ENCODE measurements around the gene KLK15.
A peak's percentile ranks its signal among the peaks of the same experiment; 100 is the strongest.

The KLK15 gene

GRCh38 chr19:50857366-50857765 lies 24.0 kb upstream of the KLK15 start:
- H3K27ac Mint-ChIP-seq = no peak overlapping the region
- H3K4me3 Mint-ChIP-seq = no peak overlapping the region
- H3K9me3 Mint-ChIP-seq = no peaks in the 10 kb centered on the region
- H3K4me1 Mint-ChIP-seq = no peaks in the 10 kb centered on the region
- peaks cover 1% of the 10 kb centered on the region for H3K36me3 Mint-ChIP-seq
- H3K27me3 Mint-ChIP-seq = peaks cover 44% of the 10 kb centered on the region

DNA sequence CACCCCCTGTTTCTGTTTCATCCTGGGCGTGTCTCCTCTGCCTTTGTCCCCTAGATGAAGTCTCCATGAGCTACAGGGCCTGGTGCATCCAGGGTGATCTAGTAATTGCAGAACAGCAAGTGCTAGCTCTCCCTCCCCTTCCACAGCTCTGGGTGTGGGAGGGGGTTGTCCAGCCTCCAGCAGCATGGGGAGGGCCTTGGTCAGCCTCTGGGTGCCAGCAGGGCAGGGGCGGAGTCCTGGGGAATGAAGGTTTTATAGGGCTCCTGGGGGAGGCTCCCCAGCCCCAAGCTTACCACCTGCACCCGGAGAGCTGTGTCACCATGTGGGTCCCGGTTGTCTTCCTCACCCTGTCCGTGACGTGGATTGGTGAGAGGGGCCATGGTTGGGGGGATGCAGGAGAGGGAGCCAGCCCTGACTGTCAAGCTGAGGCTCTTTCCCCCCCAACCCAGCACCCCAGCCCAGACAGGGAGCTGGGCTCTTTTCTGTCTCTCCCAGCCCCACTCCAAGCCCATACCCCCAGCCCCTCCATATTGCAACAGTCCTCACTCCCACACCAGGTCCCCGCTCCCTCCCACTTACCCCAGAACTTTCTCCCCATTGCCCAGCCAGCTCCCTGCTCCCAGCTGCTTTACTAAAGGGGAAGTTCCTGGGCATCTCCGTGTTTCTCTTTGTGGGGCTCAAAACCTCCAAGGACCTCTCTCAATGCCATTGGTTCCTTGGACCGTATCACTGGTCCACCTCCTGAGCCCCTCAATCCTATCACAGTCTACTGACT lies 21.4 kb upstream of the KLK15 start, which contains the start of gene KLK3:
Gene KLK3 (plus strand): TSS at position 280 of the 775 bp plus-strand sequence. CDS start 41 bp downstream, at position 321.
- Mint-ChIP-seq H3K4me3 (no peak within 1 kb of the TSS), H3K27me3 (peaks cover 46% of the 10 kb centered on the region), H3K36me3 (no peaks in the 10 kb centered on the region), H3K27ac (no peak within 1 kb of the TSS), H3K9me3 (no peaks in the 10 kb centered on the region), H3K4me1 (no peaks in the 10 kb centered on the region)

- Mint-ChIP-seq H3K27ac (no peak overlapping the region), H3K4me3 (no peak overlapping the region), H3K27me3 (peaks cover 41% of the 10 kb centered on the region), H3K9me3 (no peaks in the 10 kb centered on the region), H3K36me3 (no peaks in the 10 kb centered on the region), H3K4me1 (no peaks in the 10 kb centered on the region)
Observed at GRCh38 chr19:50851620-50852019, 18.2 kb upstream of the KLK15 start.

DNA sequence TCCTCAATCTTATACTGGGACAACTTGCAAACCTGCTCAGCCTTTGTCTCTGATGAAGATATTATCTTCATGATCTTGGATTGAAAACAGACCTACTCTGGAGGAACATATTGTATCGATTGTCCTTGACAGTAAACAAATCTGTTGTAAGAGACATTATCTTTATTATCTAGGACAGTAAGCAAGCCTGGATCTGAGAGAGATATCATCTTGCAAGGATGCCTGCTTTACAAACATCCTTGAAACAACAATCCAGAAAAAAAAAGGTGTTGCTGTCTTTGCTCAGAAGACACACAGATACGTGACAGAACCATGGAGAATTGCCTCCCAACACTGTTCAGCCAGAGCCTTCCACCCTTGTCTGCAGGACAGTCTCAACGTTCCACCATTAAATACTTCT lies 17.4 kb upstream of the KLK15 start:
- Mint-ChIP-seq H3K27ac (no peak overlapping the region), H3K4me3 (no peak overlapping the region), H3K9me3 (no peaks in the 10 kb centered on the region), H3K36me3 (no peaks in the 10 kb centered on the region), H3K4me1 (no peaks in the 10 kb centered on the region), H3K27me3 (peaks cover 36% of the 10 kb centered on the region)

- no peaks in the 10 kb centered on the region for H3K4me1 Mint-ChIP-seq
- H3K27me3 Mint-ChIP-seq = peaks cover 24% of the 10 kb centered on the region
- H3K4me3 Mint-ChIP-seq = no peak overlapping the region
- peaks cover 13% of the 10 kb centered on the region for H3K9me3 Mint-ChIP-seq
- no peaks in the 10 kb centered on the region for H3K36me3 Mint-ChIP-seq
- no peak overlapping the region for H3K27ac Mint-ChIP-seq
Observed at GRCh38 chr19:50844296-50844935, 11.0 kb upstream of the KLK15 start.

- H3K4me3 Mint-ChIP-seq = no peak overlapping the region
- H3K9me3 Mint-ChIP-seq = peaks cover 13% of the 10 kb centered on the region
- H3K36me3 Mint-ChIP-seq = no peaks in the 10 kb centered on the region
- H3K27ac Mint-ChIP-seq = no peak overlapping the region
- no peaks in the 10 kb centered on the region for H3K4me1 Mint-ChIP-seq
- H3K27me3 Mint-ChIP-seq = peaks cover 21% of the 10 kb centered on the region
Observed at GRCh38 chr19:50843701-50844221, 10.4 kb upstream of the KLK15 start.

DNA sequence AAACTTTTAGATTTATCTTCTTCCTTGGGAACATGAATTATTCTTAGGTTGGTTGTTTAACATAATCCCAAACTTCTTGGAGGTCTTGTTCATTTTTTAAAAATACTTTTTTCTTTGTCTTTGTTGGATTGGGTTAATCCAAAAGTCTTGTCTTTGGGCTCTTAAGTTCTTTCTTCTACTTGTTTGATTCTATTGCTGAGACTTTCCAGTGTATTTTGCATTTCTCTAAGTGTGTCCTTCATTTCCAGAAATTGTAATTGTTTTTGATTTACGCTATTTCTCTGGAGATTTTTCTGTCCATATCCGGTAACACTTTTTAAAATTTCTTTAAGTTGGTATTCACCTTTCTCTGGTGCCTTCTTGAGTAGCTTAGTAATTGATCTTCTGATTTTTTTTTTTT lies 9.8 kb upstream of the KLK15 start:
- Mint-ChIP-seq H3K9me3 (peaks cover 13% of the 10 kb centered on the region), H3K27me3 (peaks cover 18% of the 10 kb centered on the region), H3K36me3 (no peaks in the 10 kb centered on the region), H3K4me1 (no peaks in the 10 kb centered on the region), H3K27ac (peak overlapping the region; percentile 14), H3K4me3 (no peak overlapping the region)

DNA sequence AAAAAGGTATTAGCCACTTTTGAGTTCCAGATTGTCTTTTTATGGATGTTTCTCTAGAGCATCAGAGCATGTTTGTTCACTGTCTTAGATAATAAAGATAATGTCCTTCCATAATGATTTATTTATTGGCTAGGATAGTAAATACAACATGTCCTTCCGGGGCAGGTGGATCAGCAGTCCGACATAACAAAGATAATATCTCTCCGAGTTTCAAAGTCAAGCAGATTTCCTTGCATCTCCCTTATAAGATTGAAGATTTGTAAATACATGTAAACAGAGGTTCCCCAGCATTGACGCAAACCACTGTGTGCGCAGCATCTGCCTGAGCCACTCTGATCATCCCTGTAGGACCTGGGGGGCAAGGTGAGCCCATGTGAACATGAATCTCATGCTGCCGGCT lies 8.8 kb upstream of the KLK15 start:
- H3K27me3 Mint-ChIP-seq = peaks cover 25% of the 10 kb centered on the region
- no peaks in the 10 kb centered on the region for H3K4me1 Mint-ChIP-seq
- H3K4me3 Mint-ChIP-seq = no peak overlapping the region
- H3K27ac Mint-ChIP-seq = no peak overlapping the region
- H3K9me3 Mint-ChIP-seq = peaks cover 13% of the 10 kb centered on the region
- H3K36me3 Mint-ChIP-seq = no peaks in the 10 kb centered on the region

DNA sequence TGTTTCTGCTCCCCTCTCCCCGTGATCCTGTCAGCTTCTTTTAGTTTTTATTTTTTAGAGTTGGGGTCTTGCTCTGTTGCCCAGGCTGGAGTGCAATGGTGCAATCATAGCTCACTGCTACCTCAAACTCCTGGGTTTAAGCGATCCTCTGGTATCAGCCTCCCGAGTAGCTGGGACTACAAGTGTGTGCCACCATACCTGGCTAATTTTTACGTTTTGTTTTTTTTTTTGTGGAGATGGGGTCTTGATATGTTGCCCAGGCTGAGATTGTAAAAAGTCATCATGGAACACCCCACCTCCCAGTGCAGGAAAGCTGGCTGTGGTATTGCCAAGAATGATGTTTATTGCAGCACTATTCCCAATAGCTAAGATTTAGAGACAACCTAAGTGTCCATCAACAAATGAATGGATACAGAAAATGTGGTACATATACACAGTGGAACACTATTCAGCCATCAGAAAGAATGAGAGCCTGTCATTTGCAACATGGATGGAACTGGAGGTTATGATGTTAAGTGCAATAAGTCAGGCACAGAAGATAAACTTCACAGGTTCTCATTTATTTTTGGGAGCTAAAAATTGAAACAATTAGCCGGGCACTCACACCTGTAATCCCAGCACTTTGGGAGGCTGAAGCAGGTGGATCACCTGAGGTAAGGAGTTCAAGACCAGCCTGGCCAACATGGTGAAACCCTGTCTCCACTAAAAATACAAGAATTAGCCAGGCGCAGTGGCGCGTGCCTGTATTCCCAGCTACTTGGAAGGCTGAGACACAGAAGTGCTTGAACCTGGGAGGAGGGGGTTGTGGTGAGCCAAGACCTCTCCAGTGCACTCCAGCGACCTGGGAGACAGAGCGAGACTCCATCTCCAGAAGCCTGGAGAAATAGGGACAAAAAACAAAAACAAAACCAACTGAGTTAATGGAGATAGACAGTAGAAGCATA lies 6.6 kb upstream of the KLK15 start:
- no peaks in the 10 kb centered on the region for H3K36me3 Mint-ChIP-seq
- H3K4me3 Mint-ChIP-seq = no peak overlapping the region
- H3K27ac Mint-ChIP-seq = no peak overlapping the region
- peaks cover 34% of the 10 kb centered on the region for H3K27me3 Mint-ChIP-seq
- peaks cover 13% of the 10 kb centered on the region for H3K9me3 Mint-ChIP-seq
- H3K4me1 Mint-ChIP-seq = peaks cover 9% of the 10 kb centered on the region

DNA sequence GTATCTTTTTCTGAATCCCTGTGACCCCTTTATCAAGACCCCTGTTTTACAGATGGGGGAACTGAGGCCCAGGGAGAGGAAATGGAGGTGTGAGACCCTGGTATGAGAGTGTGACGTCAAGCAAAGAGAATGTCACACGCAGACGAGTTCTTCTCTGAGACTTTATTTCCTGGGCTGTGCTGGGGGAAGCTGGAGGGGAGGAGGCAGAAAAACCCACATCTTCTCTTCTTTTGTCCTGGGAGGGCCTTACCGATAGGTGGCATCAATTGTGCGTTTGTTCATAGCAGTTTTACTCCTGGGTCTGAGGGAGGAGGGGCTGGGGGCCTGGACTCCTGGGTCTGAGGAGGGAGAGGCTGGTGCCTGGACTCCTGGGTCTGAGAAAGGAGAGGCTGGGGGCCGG lies 4.9 kb upstream of the KLK15 start:
- no peak overlapping the region for H3K4me3 Mint-ChIP-seq
- H3K4me1 Mint-ChIP-seq = peaks cover 9% of the 10 kb centered on the region
- peaks cover 7% of the 10 kb centered on the region for H3K9me3 Mint-ChIP-seq
- no peaks in the 10 kb centered on the region for H3K36me3 Mint-ChIP-seq
- H3K27ac Mint-ChIP-seq = no peak overlapping the region
- peaks cover 37% of the 10 kb centered on the region for H3K27me3 Mint-ChIP-seq

DNA sequence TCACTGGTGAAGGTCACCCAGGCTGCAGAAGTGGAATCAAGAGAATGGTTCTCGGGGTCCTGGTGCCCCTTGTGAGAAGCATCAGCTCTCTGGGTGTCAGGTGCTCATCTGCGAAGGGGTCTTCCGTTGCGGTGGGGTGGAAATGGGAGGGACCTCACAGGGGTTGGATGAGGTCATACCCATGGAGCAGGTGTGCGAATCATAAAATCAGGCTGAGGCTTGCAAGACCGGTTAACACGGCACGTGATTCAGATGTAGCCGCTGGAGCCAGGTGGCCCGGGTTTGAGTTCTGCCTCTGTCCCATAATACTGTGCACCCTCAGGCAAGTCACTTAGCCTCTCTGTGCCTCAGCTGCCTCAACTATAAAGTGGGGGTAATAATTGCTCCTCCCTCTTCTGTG lies 3.9 kb upstream of the KLK15 start:
- H3K4me3 Mint-ChIP-seq = peak overlapping the region; percentile 83
- H3K27ac Mint-ChIP-seq = no peak overlapping the region
- H3K9me3 Mint-ChIP-seq = peaks cover 5% of the 10 kb centered on the region
- H3K4me1 Mint-ChIP-seq = peaks cover 9% of the 10 kb centered on the region
- no peaks in the 10 kb centered on the region for H3K36me3 Mint-ChIP-seq
- H3K27me3 Mint-ChIP-seq = peaks cover 42% of the 10 kb centered on the region

GRCh38 chr19:50836543-50837195 lies 3.3 kb upstream of the KLK15 start:
- Mint-ChIP-seq H3K27ac (no peak overlapping the region), H3K27me3 (peaks cover 39% of the 10 kb centered on the region), H3K4me1 (peaks cover 9% of the 10 kb centered on the region), H3K36me3 (no peaks in the 10 kb centered on the region), H3K4me3 (peak overlapping the region; percentile 83), H3K9me3 (peaks cover 5% of the 10 kb centered on the region)

GRCh38 chr19:50835785-50836542 lies 2.6 kb upstream of the KLK15 start:
- peak overlapping the region; percentile 83 for H3K4me3 Mint-ChIP-seq
- peaks cover 42% of the 10 kb centered on the region for H3K27me3 Mint-ChIP-seq
- no peaks in the 10 kb centered on the region for H3K36me3 Mint-ChIP-seq
- H3K4me1 Mint-ChIP-seq = peaks cover 9% of the 10 kb centered on the region
- no peak overlapping the region for H3K27ac Mint-ChIP-seq
- H3K9me3 Mint-ChIP-seq = no peaks in the 10 kb centered on the region

DNA sequence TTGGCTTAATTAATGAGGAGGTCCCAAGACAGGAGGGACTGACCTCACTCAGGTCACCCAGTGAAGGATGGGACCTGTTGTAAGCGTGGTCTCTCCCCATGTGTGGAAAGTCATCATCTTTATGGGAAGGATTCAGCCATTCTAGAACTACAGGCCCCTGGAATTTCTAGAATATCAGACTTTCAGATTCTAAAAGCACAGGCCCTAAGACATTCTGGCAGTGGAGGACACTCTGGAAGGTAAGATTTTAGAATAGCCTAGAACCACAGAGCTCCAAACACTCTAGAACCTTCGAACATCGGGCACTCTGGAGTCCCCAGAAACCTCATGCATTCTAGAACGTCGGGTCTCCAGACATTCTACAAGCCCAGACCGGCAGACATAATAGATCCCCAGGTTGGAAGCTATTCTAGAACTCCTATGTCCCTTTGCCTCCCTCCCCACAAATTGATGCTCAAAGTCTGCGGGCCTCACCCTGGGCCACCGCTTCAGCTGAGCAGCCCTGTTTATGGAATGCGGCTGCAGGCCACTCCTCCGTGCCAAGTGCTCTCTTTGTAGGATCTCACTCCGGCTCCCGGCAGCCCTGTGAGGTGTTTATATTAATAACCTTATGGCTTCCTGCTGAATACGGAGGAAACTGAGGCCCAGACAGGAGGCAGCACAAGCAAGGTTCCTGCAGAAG lies 1.9 kb upstream of the KLK15 start:
- peaks cover 9% of the 10 kb centered on the region for H3K4me1 Mint-ChIP-seq
- H3K9me3 Mint-ChIP-seq = no peaks in the 10 kb centered on the region
- H3K4me3 Mint-ChIP-seq = peak overlapping the region; percentile 83
- no peaks in the 10 kb centered on the region for H3K36me3 Mint-ChIP-seq
- no peak overlapping the region for H3K27ac Mint-ChIP-seq
- H3K27me3 Mint-ChIP-seq = peaks cover 42% of the 10 kb centered on the region

All from activated naive CD4-positive, alpha-beta T cell treated with anti-CD3 and anti-CD28 coated beads, Interleukin-2, amount 50 U/mL, for 24 hours (primary cell).